IMR-90 (cell line): ENCODE results near the gene RGS16.

Source experiments
- BHLHE40 ChIP-seq: fragments of 150-350 bp; IDR thresholded peaks from 2 replicates; pipeline ENCODE4 v1.6.1; 2016; ENCODE audit warnings: mild to moderate bottlenecking, low read depth, low read length
- CEBPB ChIP-seq: IDR thresholded peaks from 2 replicates; pipeline ENCODE4 v1.6.1; 2012; ENCODE audit warnings: low read depth, low read length, improper control_type of control experiment
- FOS ChIP-seq: fragments of 150-350 bp; IDR thresholded peaks from 2 replicates; pipeline ENCODE4 v1.6.1; 2016; ENCODE audit warnings: low read depth, low read length
- MAFK ChIP-seq: IDR thresholded peaks from 2 replicates; pipeline ENCODE4 v1.6.1; 2012; ENCODE audit warnings: low read depth, low read length, improper control_type of control experiment
- MAZ ChIP-seq: IDR thresholded peaks from 2 replicates; pipeline ENCODE4 v1.6.1; 2012; ENCODE audit warnings: low read depth, mild to moderate bottlenecking, low read length, improper control_type of control experiment, moderate library complexity, borderline replicate concordance
- MXI1 ChIP-seq: IDR thresholded peaks from 2 replicates; pipeline ENCODE4 v1.6.1; 2012; ENCODE audit warnings: low read depth, mild to moderate bottlenecking, low read length, moderate library complexity, borderline replicate concordance
- NFE2L2 ChIP-seq: fragments of 150-350 bp; IDR thresholded peaks from 2 replicates; pipeline ENCODE4 v1.6.1; 2016; ENCODE audit warnings: low read depth, mild to moderate bottlenecking, low read length
- POLR2A ChIP-seq: IDR thresholded peaks from 2 replicates; pipeline ENCODE4 v1.6.1; 2012; ENCODE audit warnings: mild to moderate bottlenecking, low read depth, low read length
- RAD21 ChIP-seq: IDR thresholded peaks from 2 replicates; pipeline ENCODE4 v1.6.1; 2012; ENCODE audit warnings: low read length, improper control_type of control experiment
- RCOR1 ChIP-seq: IDR thresholded peaks from 2 replicates; pipeline ENCODE4 v1.6.1; 2012; ENCODE audit warnings: mild to moderate bottlenecking, low read length, improper control_type of control experiment; ENCODE audit not compliant: insufficient replicate concordance
- RFX5 ChIP-seq: IDR thresholded peaks from 2 replicates; pipeline ENCODE4 v1.8.0; 2012; ENCODE audit warnings: low read depth, mild to moderate bottlenecking, low read length, moderate library complexity
- TF ChIP-seq, protein P1 (sequence below): conservative IDR thresholded peaks from 2 replicates; pipeline ENCODE4 v1.5.1; 2012; ENCODE audit warnings: mild to moderate bottlenecking, low read depth, low read length, improper control_type of control experiment
- TF ChIP-seq, protein P2 (sequence below): fragments of 150-350 bp; IDR thresholded peaks from 2 replicates; pipeline ENCODE4 v1.6.1; 2016; ENCODE audit warnings: low read depth, mild to moderate bottlenecking, low read length, moderate library complexity, borderline replicate concordance
- TF ChIP-seq, protein P3 (sequence below): fragments of 150-350 bp; IDR thresholded peaks from 2 replicates; pipeline ENCODE4 v1.6.1; 2017; ENCODE audit warnings: mild to moderate bottlenecking, antibody characterized with exemption, low read length, low read depth

DNA sequence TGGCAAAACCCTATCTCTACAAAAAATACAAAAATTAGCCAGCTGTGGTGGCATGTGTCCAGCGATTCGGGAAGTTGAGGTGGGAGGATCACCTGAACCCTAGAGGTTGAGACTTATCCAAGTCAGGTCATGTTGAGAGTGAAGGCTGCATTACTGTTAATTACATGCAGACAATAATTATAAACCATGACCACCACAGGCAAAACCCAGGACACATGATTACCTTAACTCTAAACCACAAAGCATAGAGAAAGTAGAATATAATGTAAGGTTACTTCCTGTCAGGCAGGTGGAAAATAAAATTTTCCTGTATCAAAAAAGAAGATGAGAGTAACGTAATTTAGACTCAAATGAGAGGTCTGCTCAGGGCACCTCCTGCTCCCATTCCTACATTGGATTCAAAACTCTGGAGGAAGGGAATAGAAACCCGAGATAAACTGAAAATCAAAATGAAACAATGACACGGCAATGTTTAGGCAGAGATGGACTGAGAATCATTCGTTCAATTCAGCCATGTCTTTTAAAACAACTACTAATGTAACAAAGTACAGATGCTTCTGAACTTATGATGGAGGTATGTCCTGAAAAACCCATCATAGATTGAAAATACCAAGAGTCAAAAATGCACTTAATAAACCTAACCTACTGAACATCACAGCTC, 46.6 kb upstream of the RGS16 start:
- TF ChIP-seq, protein P1, sequence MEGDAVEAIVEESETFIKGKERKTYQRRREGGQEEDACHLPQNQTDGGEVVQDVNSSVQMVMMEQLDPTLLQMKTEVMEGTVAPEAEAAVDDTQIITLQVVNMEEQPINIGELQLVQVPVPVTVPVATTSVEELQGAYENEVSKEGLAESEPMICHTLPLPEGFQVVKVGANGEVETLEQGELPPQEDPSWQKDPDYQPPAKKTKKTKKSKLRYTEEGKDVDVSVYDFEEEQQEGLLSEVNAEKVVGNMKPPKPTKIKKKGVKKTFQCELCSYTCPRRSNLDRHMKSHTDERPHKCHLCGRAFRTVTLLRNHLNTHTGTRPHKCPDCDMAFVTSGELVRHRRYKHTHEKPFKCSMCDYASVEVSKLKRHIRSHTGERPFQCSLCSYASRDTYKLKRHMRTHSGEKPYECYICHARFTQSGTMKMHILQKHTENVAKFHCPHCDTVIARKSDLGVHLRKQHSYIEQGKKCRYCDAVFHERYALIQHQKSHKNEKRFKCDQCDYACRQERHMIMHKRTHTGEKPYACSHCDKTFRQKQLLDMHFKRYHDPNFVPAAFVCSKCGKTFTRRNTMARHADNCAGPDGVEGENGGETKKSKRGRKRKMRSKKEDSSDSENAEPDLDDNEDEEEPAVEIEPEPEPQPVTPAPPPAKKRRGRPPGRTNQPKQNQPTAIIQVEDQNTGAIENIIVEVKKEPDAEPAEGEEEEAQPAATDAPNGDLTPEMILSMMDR, result no peak
- TF ChIP-seq, protein P2, sequence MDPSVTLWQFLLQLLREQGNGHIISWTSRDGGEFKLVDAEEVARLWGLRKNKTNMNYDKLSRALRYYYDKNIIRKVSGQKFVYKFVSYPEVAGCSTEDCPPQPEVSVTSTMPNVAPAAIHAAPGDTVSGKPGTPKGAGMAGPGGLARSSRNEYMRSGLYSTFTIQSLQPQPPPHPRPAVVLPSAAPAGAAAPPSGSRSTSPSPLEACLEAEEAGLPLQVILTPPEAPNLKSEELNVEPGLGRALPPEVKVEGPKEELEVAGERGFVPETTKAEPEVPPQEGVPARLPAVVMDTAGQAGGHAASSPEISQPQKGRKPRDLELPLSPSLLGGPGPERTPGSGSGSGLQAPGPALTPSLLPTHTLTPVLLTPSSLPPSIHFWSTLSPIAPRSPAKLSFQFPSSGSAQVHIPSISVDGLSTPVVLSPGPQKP, result no peak
- TF ChIP-seq FOS (no peak), NFE2L2 (no peak), POLR2A (no peak), MAZ (no peak), CEBPB (no peak), RAD21 (no peak), BHLHE40 (no peak), MXI1 (no peak), RFX5 (no peak), MAFK (no peak), RCOR1 (no peak)
- TF ChIP-seq, protein P3, sequence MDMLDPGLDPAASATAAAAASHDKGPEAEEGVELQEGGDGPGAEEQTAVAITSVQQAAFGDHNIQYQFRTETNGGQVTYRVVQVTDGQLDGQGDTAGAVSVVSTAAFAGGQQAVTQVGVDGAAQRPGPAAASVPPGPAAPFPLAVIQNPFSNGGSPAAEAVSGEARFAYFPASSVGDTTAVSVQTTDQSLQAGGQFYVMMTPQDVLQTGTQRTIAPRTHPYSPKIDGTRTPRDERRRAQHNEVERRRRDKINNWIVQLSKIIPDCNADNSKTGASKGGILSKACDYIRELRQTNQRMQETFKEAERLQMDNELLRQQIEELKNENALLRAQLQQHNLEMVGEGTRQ, result no peak
